Naive thymus-derived CD4-positive, alpha-beta T cell (primary cell): ENCODE measurements around the gene H2AZ1. TPM values are rescaled to one million over a fixed set of nuclear protein-coding genes. Genes with fewer than 3 reads are reported as not detected.

Source experiments
- polyA plus RNA-seq, 2 donors: library from polyadenylated mRNA; unstranded; fragments of 300-500 nt; fragmentation: Illumina TruSeq; gene quantifications; one replicate each; pipeline ENCODE4 v1.2.3, GENCODE V29; 2021
- total RNA-seq, 6 experiments: library from RNA in 5 of 6; stranded (reverse) in 5 of 6; gene quantifications; 1 replicate in 5 of 6; 2 replicates in 1 of 6; pipeline ENCODE4 v1.2.3 and lab custom pipeline; 2021 to 2026

Gene H2AZ1
- total and polyA plus RNA-seq, 7 experiments from 2014 or later = 82.2 to 414 (median 124) TPM

Other genes starting within 250 kb of the H2AZ1 start
- 10 to 100 TPM; 10.9 to 49.6 (median 20.7) TPM for gene DAPP1, start 133.4 kb downstream of the H2AZ1 start, total RNA-seq
- gene DAPP1, start 133.4 kb downstream of the H2AZ1 start, polyA plus RNA-seq = 10 to 100 TPM; 17.7 to 23.2 TPM
- 10 to 100 TPM; 20.1 to 32.6 (median 27.4) TPM for gene LAMTOR3, start 55.8 kb downstream of the H2AZ1 start, total RNA-seq
- 10 to 100 TPM; 36.5 to 37.0 TPM for gene LAMTOR3, start 55.8 kb downstream of the H2AZ1 start, polyA plus RNA-seq
- gene DNAJB14, start 3.7 kb downstream of the H2AZ1 start, total RNA-seq = 10 to 100 TPM; 49.7 to 80.5 (median 54.2) TPM
- 10 to 100 TPM; 51.1 to 60.4 TPM for gene DNAJB14, start 3.7 kb downstream of the H2AZ1 start, polyA plus RNA-seq
- 1 to 10 TPM in 1 of 5 experiments, not detected in 4; 1.2 TPM for gene DDIT4L, start 240.2 kb upstream of the H2AZ1 start, total RNA-seq
- not detected for gene DDIT4L, start 240.2 kb upstream of the H2AZ1 start, polyA plus RNA-seq